C1 segment of cervical spinal cord (tissue), 14 donors: ENCODE results near the gene ISM1.

Source experiments
- DNase-seq, 14 donors: peaks; one replicate each; lab custom pipeline; 2025; lab: John Stamatoyannopoulos, UW

ISM1 gene

DNA sequence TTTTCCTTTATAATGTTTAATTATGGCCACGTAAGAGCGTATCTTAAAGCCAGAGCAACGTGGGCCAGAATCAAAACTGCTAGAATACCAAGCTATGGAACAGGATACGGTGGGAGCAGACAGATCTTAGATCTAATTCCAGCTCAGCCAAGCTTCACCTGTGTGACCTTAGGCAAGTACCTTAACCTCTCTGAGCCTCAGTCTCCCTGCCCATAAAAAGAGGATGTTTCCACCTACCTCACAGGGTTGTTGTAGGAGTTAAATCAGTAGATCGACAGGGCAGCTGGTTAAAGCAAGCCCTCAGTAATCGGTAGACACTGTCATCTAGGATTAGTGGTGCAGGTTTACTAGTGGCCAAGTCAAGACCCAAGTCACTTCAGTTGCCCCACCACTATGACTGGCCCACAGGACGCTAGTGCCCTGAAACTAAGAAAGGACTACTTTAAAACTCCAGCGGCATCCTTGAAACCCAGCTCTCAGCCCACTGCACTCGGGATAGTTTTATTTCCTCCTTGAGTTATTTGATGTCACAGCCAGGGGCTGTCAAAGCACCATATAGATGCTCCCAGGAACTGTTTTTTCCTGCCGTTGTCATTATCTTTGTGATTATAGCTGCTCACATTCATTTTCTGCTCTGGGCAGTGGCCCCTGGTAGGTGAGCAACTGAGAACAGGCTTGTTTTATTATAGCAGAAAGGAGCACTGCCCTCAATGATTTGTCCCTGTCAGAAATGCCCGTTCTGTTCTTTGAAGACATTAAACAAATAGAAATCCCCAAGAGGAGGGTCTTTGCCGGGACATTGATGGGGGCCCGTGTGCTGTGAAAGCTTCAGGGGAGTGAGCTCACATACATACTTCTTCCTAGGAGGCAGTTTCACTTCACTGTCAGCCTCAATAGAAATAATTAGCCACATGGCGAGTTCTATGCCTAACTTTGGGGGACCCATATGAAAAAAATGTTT is 63.1 kb downstream of the ISM1 start:
- DNase-seq = no peak

DNA sequence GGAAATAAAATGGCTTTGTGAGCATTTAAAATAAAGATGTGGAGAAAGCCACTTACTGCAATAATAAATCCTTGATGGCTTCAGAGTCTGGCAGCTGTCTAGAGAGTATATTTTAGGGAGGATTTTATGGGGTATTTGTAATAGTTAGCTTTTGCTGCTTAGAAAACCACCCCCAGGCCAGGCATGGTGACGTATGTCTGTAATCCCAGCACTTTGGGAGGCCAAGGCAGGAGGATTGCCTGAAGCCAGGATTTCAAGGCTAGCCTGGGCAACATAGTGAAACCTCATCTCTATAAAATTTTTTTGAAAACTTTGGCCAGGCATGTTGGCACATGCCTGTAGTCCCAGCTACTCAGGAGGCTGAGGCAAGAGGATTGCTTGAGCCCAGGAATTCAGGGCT is 63.8 kb downstream of the ISM1 start:
- no peak for DNase-seq

DNA sequence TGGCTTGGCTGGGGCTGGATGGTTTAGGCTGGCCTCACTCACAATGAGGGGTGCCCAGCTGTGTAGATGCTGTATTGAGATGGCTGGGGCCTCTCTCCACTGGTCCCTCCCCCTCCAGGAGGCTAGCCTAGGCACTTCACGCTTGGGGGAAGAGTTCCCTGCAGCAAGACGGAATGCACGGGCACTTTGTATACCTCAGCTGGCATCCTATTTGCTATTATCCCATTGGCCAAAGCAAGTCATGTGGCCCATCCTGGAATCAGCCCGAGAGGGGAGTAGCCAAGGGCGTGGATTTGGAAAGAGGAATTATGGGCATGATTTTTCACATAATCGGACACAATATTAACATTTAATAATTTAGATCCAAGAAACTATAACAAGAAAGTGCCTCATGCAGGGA is 64.3 kb downstream of the ISM1 start:
- no peak for DNase-seq

DNA sequence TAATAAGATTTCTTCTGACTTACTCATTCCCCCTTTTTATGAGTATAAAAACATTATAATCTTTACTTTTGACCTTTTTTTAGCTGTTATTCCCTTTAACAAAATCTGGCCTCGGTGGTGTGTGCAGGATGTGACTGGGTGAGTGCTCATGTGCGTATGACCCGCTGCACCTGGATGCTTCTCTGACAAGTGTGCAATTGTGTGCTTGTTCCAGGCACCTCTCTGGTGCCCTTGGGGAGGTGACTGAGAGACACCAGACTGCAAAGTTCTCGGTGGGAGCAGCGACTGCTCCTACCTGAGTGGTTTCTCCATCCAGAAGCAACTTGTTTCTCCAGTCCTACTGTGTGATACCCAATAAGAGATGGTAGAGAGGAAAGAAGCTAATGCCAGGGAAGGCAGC is 65.0 kb downstream of the ISM1 start:
- no peak for DNase-seq

DNA sequence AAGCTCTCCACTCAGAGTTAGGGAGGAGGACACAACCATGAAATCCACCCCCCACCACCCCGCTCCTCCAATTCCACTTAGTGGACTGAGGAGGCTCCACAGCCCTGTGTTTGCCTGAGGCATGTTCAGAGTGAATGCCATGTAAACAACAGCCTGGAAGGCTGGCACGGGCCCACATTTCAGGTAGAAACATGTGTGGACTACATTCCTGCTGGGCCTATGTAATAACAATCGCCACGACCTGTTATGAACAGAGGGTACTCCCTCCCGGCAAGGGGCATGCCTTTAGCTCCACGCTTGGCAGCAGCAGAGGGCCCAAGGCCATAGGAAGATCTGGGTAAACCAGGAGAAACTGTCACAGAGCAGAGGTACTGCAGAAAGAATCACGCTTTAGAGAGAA is 65.5 kb downstream of the ISM1 start:
- DNase-seq = no peak

DNA sequence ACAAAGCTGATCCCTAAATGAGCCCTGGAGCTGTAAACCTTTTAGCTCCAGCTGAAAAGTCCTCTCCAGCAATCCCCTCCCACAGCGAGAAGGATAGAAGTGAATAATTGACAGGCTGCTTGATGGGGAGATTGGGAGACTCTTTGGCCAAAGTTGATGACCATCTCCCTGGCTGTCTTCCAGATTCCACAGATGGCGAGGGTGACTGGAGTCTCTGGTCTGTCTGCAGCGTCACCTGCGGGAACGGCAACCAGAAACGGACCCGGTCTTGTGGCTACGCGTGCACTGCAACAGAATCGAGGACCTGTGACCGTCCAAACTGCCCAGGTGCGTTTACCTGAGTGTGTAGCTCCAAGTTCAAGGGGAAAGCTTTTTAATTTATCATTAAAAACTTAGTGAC is 67.3 kb downstream of the ISM1 start:
- no peak for DNase-seq

DNA sequence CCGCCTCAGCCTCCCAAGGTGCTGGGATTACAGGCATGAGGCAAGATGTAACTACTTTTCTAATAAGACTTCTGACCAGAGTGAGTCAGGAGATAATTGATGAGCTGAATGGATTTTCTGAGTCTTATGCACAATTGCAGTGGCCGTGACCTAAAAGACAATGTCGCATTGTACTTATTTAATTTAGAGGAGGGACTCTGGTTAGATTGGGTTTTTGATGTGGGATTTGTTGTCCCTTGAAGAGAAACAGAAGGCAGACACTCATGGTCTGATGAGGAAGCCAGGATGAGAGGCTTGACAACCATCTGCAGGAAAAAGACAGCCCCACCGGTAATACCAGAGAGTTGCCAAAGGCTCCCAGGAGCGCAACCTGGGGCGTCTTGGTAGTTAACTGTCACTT is 68.0 kb downstream of the ISM1 start:
- DNase-seq = no peak

DNA sequence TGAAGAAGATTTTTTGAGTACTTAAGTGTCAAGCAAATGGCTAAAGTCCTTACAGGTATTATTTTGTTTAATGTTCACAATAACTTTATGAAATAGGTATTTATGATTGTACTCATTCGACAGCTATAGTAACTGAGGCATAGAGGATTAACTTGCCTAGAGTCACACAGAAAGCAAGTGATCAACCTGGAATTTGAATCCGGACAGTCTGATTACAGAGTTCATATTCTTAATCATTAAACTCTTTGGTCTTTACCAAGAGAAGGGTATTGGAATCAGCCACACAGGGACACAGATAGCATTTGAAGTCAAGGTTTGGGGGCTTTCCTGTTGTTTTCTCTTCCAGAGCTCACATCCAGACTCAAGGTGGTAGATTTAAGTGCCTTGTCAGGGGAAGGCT is 69.7 kb downstream of the ISM1 start:
- no peak for DNase-seq

DNA sequence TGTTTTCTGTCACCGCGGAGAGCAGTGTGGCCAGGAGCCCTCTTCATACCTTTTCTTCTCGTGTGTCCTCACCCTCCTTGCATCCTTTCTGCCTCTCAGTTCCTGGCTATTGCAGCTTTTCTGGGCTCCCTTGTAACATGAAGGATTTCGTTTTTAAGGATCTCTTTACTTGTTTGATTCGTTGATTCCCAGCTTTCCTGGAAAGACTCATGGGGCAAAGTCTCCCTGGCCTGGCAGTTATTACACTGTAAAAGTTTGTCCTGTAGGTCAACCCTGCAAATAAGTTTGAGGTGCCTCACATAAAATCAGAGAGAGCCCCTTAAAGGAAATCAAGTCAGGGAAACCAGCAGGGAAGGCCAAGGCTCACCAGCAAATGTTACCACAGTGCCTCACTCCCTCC is 70.1 kb downstream of the ISM1 start:
- DNase-seq = no peak

DNA sequence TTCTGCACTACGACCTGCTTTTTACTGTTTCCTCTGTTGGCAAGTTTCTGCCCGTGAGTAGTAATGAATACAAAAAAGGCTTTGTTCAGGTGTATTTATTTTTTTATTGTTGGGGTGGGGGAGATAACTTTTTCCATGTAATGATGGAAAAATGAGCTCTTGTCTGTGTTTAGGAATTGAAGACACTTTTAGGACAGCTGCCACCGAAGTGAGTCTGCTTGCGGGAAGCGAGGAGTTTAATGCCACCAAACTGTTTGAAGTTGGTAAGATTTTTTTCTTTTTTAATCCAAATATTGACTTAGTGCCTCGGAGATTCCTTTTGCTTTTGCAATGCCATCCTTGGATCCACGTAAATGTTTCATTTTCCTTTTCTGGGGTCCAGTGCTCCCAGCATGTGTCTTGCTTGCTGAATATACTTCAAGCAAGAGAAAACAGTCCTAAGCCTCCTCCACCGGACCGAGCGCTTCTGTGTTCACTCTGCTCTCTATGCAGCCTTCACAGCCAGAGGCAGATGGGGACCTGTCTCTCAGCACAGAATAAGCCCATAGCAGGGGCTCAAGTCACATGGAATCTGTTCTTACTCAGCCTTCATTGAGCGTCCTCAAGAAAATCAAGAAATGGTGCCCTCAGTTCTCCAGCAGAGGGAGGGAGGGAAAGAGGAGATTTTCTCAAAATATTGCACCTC is 71.3 kb downstream of the ISM1 start:
- no peak for DNase-seq

DNA sequence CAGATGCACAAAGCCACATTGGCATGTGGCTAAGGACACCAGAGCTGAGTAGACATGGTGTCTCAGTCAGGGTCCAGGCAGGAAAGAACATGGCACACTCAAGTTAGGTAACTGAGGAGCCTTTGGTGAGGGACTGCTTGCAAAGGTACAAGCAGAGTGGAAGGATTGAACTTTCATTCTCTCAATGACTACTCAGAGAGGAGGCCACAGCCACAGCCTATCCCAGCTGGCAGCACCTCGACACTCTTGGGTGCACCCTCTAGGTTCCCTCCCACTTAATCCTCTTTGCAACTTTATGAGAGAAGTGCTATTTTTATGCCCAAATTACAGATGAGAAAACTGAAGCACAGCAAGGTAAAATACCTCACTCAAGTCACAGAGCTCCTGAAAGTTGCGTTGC is 73.4 kb downstream of the ISM1 start:
- DNase-seq = no peak

DNA sequence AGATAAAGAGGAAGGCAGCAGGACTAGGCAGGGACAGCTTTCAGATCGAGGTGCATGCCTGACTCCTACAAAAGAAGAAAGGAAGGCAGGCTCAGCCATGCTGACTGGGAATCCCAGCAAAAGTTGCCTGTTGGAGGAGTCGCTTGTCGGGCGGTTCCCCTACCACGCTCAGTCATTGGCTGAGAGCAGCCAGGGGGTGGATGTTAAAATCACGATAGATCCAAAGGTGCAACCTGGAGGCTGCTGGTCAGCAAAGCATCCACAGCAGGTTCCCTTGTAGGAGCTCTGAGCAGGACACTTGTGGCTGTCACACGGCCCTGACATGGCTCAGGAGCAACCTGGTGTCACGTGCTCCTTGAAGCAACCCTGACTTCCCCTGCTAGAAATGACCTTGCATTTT is 74.6 kb downstream of the ISM1 start:
- DNase-seq = no peak

DNA sequence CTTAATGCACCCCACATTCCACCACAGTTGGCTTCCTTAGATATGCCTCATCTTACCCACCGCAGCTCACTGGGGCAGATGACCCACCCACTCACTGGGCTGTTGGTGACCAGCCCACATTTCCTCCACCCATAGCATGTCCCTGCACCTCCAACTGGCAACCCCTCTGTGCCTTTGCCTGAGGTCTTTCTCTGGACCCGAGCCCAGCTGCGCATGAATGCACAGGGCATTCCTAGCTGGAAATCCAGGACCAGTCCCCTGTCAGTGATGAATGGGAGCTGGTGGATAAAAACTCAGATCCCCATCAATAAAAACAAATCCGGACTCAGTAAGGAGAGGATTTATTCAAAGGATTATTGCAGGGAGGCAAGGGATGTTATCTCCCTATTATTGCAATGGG is 75.0 kb downstream of the ISM1 start:
- DNase-seq = no peak

DNA sequence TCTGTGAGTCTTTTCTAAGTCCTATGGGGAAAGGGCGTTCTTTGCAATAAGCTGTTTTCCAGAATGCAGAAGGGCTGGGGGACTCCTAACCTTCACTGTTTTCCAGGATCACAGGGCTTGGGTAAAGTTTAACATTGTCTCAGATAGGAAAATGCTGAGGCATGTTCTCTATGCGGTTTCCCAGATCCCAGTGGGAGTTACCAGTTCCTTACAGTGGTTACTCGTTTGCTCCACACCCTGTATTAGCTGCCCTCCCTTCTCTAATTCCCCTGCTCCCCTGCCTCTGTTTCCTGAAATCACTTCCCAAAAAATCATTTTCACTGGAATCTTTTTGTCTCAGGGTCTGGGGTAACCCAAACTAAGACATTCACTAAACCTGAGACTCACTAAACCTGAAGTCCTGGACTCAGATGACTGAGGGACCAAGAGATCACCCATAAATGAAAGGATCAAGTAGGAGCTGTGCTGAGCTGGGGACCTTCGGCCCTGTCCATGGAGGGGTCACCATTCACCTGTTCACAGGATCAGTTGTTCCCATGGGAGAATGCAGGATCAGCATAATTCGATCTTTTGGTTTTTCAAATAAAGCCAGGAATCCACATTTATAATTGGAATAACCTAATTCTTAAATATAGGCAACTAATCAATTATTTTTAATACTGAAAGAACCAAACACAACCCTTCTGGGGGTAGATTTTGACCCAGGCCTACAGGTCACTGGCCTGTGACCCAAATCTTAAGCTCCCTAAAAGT is 76.2 kb downstream of the ISM1 start:
- DNase-seq = no peak

DNA sequence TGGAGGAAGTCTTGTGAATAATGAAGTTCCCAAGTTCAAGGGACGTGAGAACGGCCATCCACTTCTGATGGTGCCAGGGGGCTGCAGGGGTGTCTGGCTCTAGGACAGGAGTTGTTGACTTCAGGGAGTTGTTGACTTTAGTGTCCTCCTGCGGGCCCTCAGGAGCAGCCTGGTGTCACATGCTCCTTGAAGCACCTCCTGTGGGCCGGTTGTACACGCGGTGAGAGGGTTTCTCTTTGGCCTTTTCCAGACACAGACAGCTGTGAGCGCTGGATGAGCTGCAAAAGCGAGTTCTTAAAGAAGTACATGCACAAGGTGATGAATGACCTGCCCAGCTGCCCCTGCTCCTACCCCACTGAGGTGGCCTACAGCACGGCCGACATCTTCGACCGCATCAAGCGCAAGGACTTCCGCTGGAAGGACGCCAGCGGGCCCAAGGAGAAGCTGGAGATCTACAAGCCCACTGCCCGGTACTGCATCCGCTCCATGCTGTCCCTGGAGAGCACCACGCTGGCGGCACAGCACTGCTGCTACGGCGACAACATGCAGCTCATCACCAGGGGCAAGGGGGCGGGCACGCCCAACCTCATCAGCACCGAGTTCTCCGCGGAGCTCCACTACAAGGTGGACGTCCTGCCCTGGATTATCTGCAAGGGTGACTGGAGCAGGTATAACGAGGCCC is 77.8 kb downstream of the ISM1 start:
- DNase-seq = no peak

DNA sequence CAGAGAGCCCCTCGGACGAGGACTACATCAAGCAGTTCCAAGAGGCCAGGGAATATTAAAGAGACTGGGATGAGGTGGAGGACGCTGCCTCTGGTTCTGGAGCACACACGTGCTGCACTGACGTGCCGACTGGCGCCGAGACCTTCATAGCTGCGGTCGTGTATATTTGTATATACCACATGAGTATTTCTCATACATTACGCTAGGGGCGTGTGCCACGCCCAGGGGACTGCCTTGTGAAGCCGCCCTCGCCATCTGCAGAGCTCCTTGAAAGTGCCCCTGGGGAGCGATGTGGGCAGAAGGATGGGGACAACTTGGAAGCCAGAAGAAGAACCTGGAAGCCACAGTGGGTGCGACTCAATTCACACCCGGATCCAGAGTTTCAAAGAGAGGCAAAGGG is 78.3 kb downstream of the ISM1 start:
- DNase-seq = no peak

DNA sequence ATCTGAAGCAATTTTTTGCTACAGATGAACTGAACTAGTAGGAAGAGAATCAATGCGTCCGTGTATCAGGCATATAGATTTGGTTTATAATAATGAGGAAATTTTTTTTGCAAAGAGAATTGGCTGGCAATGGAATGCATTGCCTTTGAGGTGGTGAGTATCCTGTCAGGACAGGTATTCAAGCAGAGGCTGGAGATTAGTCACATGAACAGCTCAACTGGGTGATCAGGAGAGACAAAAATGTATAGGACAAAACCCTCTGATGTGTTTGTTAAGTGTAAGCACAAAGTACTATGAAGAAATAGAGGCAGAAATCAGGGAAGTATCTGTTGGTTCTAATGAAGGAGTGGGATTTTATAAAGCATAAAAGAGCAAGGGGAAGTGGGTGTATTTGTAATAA is 80.5 kb downstream of the ISM1 start:
- no peak for DNase-seq

DNA sequence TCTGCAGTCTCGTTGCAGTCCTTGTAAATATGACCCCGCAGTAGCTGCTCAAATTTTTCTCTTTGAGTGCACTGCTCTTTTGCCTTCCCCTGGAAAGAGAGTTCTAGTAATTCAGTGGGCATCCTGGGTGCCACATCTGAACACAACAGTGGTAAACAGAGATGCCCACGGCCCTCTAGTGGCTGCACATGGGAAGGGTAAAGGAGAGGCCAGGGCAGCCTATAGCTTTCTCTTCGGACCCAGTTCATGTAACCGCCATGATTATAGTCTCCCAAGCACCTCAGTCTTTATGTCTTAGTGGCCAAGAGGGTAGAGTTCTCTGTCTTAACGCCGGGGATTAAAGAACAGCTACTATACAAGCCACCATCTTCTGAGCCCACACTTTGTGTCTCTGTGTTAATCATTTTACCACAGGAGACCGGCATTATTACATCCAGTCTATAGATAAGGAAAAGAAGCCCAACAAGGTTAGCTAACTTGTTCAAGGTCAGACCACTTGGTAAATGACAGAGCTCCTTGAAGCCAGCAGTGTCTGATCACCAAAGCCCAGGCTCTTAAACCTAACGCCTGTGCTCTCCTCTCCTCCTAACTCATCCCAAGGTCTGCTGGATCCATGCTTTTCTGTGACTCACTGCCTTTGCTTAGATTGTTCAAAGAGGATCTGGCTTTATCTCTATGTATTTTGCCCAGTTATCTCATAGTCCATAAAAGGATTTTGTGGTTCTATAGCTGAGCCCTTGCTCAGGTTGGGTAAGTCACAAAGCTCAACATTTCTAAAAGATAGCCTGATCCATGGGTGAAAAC is 81.8 kb downstream of the ISM1 start:
- peak in 2 of 14 donors; percentile 2 to 16 for DNase-seq

DNA sequence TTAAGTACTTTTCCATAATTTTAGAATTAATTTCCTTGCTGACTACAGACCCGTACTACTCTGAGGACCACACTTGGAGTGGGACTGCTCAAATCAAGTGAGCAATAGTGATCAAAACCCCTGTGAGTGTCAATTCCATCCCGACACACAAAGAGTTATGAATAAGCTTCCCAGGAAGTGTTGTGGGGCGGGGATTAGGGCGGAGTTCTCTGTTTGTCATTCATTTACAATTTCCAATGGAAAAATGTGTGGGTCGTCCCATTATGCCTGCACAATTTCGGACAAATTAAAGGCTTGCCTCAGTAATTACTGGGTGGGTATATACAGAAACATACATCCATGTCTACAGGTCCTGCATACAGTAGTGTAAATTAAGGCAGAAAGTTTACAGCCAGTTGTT is 84.2 kb downstream of the ISM1 start:
- DNase-seq = no peak

DNA sequence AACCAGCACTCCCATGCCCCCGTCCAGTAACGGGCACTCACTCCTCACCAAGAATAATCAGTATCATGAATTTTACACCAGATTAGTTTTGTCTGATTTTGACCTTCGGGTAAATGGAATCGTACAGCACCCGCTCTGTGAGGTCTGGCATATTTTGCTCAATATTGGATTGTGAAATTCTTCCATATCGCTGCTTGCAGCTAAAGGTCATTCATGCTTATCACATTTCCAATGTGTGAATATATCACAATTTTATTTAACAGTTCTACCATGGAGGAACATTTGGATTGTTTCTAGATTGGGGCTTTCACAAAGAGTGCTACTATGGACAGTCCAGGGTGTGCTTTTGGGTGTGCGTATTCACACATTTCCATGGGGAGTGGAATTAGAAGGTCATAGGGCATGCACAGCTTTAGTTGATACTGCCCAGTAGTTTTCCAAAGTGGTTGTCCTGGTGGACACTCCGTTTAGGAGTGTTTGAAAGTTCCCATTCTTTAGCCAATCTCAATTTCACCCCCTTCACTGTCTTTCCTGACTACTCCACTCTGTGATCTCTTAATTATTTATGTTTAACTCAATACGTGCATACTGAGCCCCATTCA is 86.6 kb downstream of the ISM1 start:
- DNase-seq = no peak

DNA sequence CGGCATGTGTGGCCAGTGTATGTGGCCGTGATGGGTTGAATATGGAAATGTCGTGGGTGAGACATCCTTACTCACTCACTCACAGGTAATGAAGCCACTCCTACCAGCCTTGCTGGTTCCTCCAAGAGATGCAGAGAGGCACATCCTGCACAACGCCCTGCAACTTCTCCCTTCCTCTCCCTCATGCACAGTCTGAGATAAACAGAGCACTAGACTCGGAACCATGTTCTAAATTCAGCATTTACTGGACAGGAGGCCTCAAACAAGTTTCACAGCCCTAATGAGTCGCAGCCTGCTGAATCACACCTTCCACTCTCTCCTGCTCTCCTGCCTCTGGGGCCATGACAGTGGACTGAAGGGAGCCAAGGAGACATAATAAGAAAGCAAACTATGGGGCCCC is 91.2 kb downstream of the ISM1 start:
- no peak for DNase-seq
